B cell (primary cell): Measurements from ENCODE around the gene PPM1M. TPM values are rescaled to one million over a fixed set of nuclear protein-coding genes. Genes with fewer than 3 reads are reported as not detected.
A peak's percentile ranks its signal among the peaks of the same experiment; 100 is the strongest.

ENCODE experiments used
- ATAC-seq: fragments of 200-7000 bp; cut with Tn5 transposase; one replicate; pipeline ENCODE4 v1.10.0; 2021; ENCODE audit warnings: low read depth, mild to moderate bottlenecking, moderate number of reproducible peaks, moderate library complexity
- CTCF ChIA-PET: fragments of 350-600 bp; sonication (Branson Sonifier 250); formaldehyde crosslinking; loops from one replicate; lab custom pipeline; 2021; ENCODE audit warnings: antibody characterized with exemption, inconsistent platforms; lab: Charles Lee
- POLR2A ChIA-PET: fragments of 350-600 bp; sonication (Branson Sonifier 250); formaldehyde crosslinking; loops from one replicate; lab custom pipeline; 2021; ENCODE audit warnings: antibody characterized with exemption; lab: Charles Lee
- DNase-seq: peaks from one replicate; pipeline ENCODE4 v3.0.0; 2013
- H2AFZ ChIP-seq: 2 replicates; pipeline ENCODE4 v1.6.1; 2012; ENCODE audit warnings: mild to moderate bottlenecking, low read depth, low read length; ENCODE audit not compliant: insufficient read depth, poor library complexity, severe bottlenecking
- H3K27ac ChIP-seq, 2 donors: 1 replicate in 1 of 2; 2 replicates in 1 of 2; pipeline ENCODE4 v1.5.1; 2012 to 2013; ENCODE audit warnings: low read length in 2 of 2, mild to moderate bottlenecking in 2 of 2, moderate library complexity in 1 of 2
- H3K27me3 ChIP-seq, 4 experiments: fragments of 200-600 bp in 1 of 4; sonication (generic) in 1 of 4; replicated peaks in 1 of 4; 1 replicate in 2 of 4; 2 replicates in 2 of 4; pipeline versions ENCODE4 v1.6.1 to v1.7.0; 2013 to 2016; ENCODE audit warnings: low read length in 3 of 4, mild to moderate bottlenecking in 2 of 4, mixed read lengths in 1 of 4, moderate library complexity in 1 of 4; ENCODE audit not compliant: insufficient read depth in 4 of 4, control insufficient read depth in 3 of 4; ENCODE audit errors: control extremely low read depth in 1 of 4
- H3K36me3 ChIP-seq, 2 experiments: replicated peaks in 1 of 2; 1 replicate in 1 of 2; 2 replicates in 1 of 2; pipeline versions ENCODE4 v1.6.1 to v1.7.1; 2013; ENCODE audit warnings: low read length in 1 of 2; ENCODE audit not compliant: insufficient read depth in 2 of 2, control insufficient read depth in 1 of 2; ENCODE audit errors: control extremely low read depth in 1 of 2, extremely low read depth in 1 of 2
- H3K4me1 ChIP-seq, 2 donors: fragments of 200-600 bp in 1 of 2; sonication (generic) in 1 of 2; 1 replicate in 1 of 2; 2 replicates in 1 of 2; pipeline versions ENCODE4 v1.5.1 to v1.6.1; 2013 to 2017; ENCODE audit warnings: low read length in 2 of 2; ENCODE audit not compliant: control insufficient read depth in 2 of 2, insufficient read depth in 2 of 2
- H3K4me2 ChIP-seq: replicated peaks from 2 replicates; pipeline ENCODE3; 2012; ENCODE audit warnings: mild to moderate bottlenecking, low read depth, low read length; ENCODE audit not compliant: poor library complexity, severe bottlenecking
- H3K4me3 ChIP-seq, 5 experiments: fragments of 200-600 bp in 1 of 5; sonication (generic) in 1 of 5; 1 replicate in 3 of 5; 2 replicates in 2 of 5; pipeline versions ENCODE4 v1.5.1 to v1.7.0; 2011 to 2016; ENCODE audit warnings: low read length in 4 of 5, mild to moderate bottlenecking in 4 of 5, low read depth in 2 of 5, control low read depth in 1 of 5, moderate library complexity in 1 of 5; ENCODE audit not compliant: insufficient read depth in 1 of 5; ENCODE audit errors: control extremely low read depth in 1 of 5, extremely low read depth in 1 of 5
- H3K79me2 ChIP-seq: fragments of 200-600 bp; sonication (generic); one replicate; pipeline ENCODE4 v1.6.0; 2016; ENCODE audit warnings: low read length; ENCODE audit not compliant: control insufficient read depth, insufficient read depth
- H3K9ac ChIP-seq: fragments of 200-600 bp; sonication (generic); 2 replicates; pipeline ENCODE4 v1.6.1; 2017; ENCODE audit warnings: mild to moderate bottlenecking, low read length, moderate library complexity
- H3K9me3 ChIP-seq, 3 donors: one replicate each; pipeline versions ENCODE4 v1.6.1 to v1.7.1; 2013; ENCODE audit warnings: low read length in 2 of 3; ENCODE audit not compliant: control insufficient read depth in 2 of 3, insufficient read depth in 1 of 3; ENCODE audit errors: control extremely low read depth in 1 of 3
- H4K20me1 ChIP-seq: 2 replicates; pipeline ENCODE4 v1.6.0; 2012; ENCODE audit warnings: mild to moderate bottlenecking, low read length; ENCODE audit not compliant: insufficient read depth, control insufficient read depth, poor library complexity, severe bottlenecking
- H3K27ac Mint-ChIP-seq: one replicate; pipeline ENCODE4 v1.8.0; 2021; ENCODE audit warnings: mixed read lengths
- H3K27me3 Mint-ChIP-seq: one replicate; pipeline ENCODE4 v1.8.0; 2021; ENCODE audit warnings: mixed read lengths
- H3K4me1 Mint-ChIP-seq: one replicate; pipeline ENCODE4 v1.8.0; 2021; ENCODE audit warnings: mixed read lengths
- H3K4me3 Mint-ChIP-seq: one replicate; pipeline ENCODE4 v1.8.0; 2021; ENCODE audit warnings: mixed read lengths
- H3K9me3 Mint-ChIP-seq: one replicate; pipeline ENCODE4 v1.8.0; 2022; ENCODE audit warnings: mixed read lengths; ENCODE audit not compliant: insufficient read depth
- EZH2 ChIP-seq: IDR thresholded peaks from 2 replicates; pipeline ENCODE4 v1.6.1; 2012; ENCODE audit warnings: borderline replicate concordance, low read depth, mild to moderate bottlenecking, moderate library complexity, low read length; ENCODE audit not compliant: insufficient read depth, poor library complexity, severe bottlenecking
- WGBS: methylation state at CpG from one replicate; pipeline ENCODE4 v1.1.5; 2013; ENCODE audit warnings: missing lambda C conversion rate; ENCODE audit not compliant: insufficient coverage; 5-methylcytosine and 5-hydroxymethylcytosine counted together
- intact Hi-C: fragments of 100-400 bp; cut with micrococcal nuclease; formaldehyde crosslinking; loops from one replicate; pipeline ENCODE4 v1.10.0; 2022
- polyA plus RNA-seq: library from polyadenylated mRNA; depleted of rRNA; stranded (reverse); fragments of >200 nt; gene quantifications from 2 replicates; pipeline ENCODE4 v1.2.3, GENCODE V29; 2012
- total RNA-seq, 2 donors: library from RNA; stranded (reverse); fragments of 120-200 nt in 1 of 2; gene quantifications; 1 replicate in 1 of 2; 2 replicates in 1 of 2; pipeline versions ENCODE4 v1.2.3 to v1.2.4, GENCODE V29; 2013 to 2022
- TF ChIP-seq, protein P1 (sequence below): fragments of 200-600 bp; IDR thresholded peaks from one replicate; pipeline ENCODE4 v1.8.0; 2022; ENCODE audit warnings: antibody characterized with exemption, mild to moderate bottlenecking

The PPM1M gene
- total and polyA plus RNA-seq, 2 donors (not counting 1 experiment from before 2014, with no cell fraction given): 45.0 to 65.2 TPM

GRCh38 chr3:52250122-52250521 is 4.6 kb downstream of the PPM1M start:
- WGBS: 100% methylated on average over 1 of the region's 1 CpG
- Histone ChIP-seq H3K27ac (peak overlapping the region; percentile 21 to 89), H2AFZ (no peak overlapping the region), H3K4me2 (no peak overlapping the region), H3K27me3 (no peaks in the 10 kb centered on the region), H3K79me2 (peaks cover under 1% of the 10 kb centered on the region), H3K9ac (no peak overlapping the region), H3K4me1 (peaks cover 37 to 48% of the 10 kb centered on the region in 2 donors), H3K36me3 (peaks cover 0 to 39% of the 10 kb centered on the region in 2 experiments), H3K4me3 (no peak overlapping the region), H4K20me1 (peaks cover 6% of the 10 kb centered on the region), H3K9me3 (no peaks in the 10 kb centered on the region)
- H3K27me3 Mint-ChIP-seq: no peaks in the 10 kb centered on the region
- ChIA-PET POLR2A (interaction anchor here (0.7 to 1.1 kb wide), 3 partner anchors 10 to 31 kb away, joined by 3 to 6 read pairs (median 3); partner anchors contain the start of gene WDR82), CTCF (interaction anchor here (0.8 to 2.4 kb wide), 4 partner anchors 16 to 28 kb away, joined by 3 to 13 read pairs (median 4); partner anchors contain the start of genes TLR9 and WDR82)
- no peak for TF ChIP-seq EZH2
- TF ChIP-seq, protein P1, sequence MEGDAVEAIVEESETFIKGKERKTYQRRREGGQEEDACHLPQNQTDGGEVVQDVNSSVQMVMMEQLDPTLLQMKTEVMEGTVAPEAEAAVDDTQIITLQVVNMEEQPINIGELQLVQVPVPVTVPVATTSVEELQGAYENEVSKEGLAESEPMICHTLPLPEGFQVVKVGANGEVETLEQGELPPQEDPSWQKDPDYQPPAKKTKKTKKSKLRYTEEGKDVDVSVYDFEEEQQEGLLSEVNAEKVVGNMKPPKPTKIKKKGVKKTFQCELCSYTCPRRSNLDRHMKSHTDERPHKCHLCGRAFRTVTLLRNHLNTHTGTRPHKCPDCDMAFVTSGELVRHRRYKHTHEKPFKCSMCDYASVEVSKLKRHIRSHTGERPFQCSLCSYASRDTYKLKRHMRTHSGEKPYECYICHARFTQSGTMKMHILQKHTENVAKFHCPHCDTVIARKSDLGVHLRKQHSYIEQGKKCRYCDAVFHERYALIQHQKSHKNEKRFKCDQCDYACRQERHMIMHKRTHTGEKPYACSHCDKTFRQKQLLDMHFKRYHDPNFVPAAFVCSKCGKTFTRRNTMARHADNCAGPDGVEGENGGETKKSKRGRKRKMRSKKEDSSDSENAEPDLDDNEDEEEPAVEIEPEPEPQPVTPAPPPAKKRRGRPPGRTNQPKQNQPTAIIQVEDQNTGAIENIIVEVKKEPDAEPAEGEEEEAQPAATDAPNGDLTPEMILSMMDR: no peak
- intact Hi-C loops: no loop called here
- H3K4me3 Mint-ChIP-seq: no peak overlapping the region
- peaks cover 54% of the 10 kb centered on the region for H3K4me1 Mint-ChIP-seq
- H3K9me3 Mint-ChIP-seq: no peaks in the 10 kb centered on the region
- peak overlapping the region; percentile 39 for H3K27ac Mint-ChIP-seq
- no peak for ATAC-seq
- no peak for DNase-seq
